ENCODE results near the gene EGFR.

EGFR gene

DNA sequence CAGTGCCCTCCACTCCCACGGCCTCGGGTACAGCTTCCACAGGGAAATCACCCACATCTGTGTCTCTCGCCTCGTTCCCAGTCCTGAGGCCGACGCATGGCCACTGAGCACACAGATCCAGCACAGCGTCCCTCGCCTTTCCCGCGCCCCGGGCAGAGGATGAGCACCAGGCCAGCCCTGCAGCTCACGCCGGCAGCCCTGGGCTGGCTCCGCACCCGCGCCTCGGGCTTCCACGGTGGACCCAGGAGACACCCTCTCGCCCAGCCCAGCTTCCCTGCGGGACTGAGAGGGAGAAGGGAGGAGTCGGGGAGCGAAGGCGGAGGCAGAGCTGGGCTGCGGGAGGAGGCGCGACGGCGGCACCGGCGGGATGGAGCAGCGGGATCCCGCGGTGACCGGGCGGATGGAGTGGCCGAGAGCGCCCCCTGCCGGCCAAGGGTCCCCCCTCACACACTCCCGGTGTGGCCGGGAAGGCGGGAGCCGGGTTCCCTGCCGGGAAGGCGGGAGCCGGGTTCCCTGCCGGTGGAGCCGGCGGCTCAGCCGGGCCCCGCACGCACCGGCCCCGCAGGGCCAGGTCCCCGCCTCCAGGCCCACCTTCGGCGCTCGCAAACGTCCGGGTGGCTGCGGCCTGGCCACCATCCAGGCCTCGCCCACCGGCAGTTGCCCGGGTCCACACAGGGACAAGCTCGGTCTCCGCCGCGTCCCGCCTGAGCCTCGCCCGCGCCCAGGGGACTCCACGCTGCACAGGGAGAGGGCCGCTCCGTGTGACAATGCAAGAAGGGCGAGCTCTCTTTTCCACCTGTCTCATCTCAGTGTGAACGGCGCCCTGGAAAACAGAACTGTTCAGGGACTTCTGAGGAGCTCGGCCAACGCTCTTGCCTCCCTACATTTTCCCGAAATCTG is 236.0 kb downstream of the EGFR start:
- TF ChIP-seq CTCF (IDR thresholded peaks at IDR 0.05; ENCODE audit: low read depth, low read length, poor library complexity, severe bottlenecking) (peak; percentile 84), EZH2phosphoT487 (IDR thresholded peaks at IDR 0.05; ENCODE audit: borderline replicate concordance, low read length) (peak; percentile 79; the same call in 1 of the 2 replicates)
- Histone ChIP-seq H3K4me3 (ENCODE audit: low read length) (peak overlapping the region; percentile 61), H3F3A (ENCODE audit: control insufficient read depth, insufficient read depth) (no peaks in the 10 kb centered on the region), H4K20me1 (ENCODE audit: control insufficient read depth, insufficient read depth, low read depth, low read length) (no peaks in the 10 kb centered on the region), H3K9me3 (ENCODE audit: control insufficient read depth, insufficient read depth, low read length) (no peaks in the 10 kb centered on the region), H3K4me1 (ENCODE audit: control insufficient read depth, low read length) (peaks cover 10% of the 10 kb centered on the region), H3K27me3 (ENCODE audit: control insufficient read depth, low read length) (peaks cover 33% of the 10 kb centered on the region), H3K27ac (ENCODE audit: low read depth, low read length) (no peak overlapping the region), H3K9me2 (replicated peaks; ENCODE audit: control insufficient read depth, low read length) (no peaks in the 10 kb centered on the region), H3K4me2 (ENCODE audit: low read length) (peak overlapping the region; percentile 75), H3K36me3 (ENCODE audit: control insufficient read depth, low read length) (no peaks in the 10 kb centered on the region), H3K79me2 (ENCODE audit: control insufficient read depth, low read length) (no peaks in the 10 kb centered on the region)

- Histone ChIP-seq H3K27ac (ENCODE audit: low read depth, low read length) (no peak overlapping the region), H3K4me3 (ENCODE audit: low read length) (peak overlapping the region; percentile 61), H3K4me1 (ENCODE audit: control insufficient read depth, low read length) (peaks cover 10% of the 10 kb centered on the region), H4K20me1 (ENCODE audit: control insufficient read depth, insufficient read depth, low read depth, low read length) (no peaks in the 10 kb centered on the region), H3F3A (ENCODE audit: control insufficient read depth, insufficient read depth) (no peaks in the 10 kb centered on the region), H3K27me3 (ENCODE audit: control insufficient read depth, low read length) (peaks cover 33% of the 10 kb centered on the region), H3K4me2 (ENCODE audit: low read length) (peak overlapping the region; percentile 75), H3K36me3 (ENCODE audit: control insufficient read depth, low read length) (no peaks in the 10 kb centered on the region), H3K9me3 (ENCODE audit: control insufficient read depth, insufficient read depth, low read length) (no peaks in the 10 kb centered on the region), H3K9me2 (replicated peaks; ENCODE audit: control insufficient read depth, low read length) (no peaks in the 10 kb centered on the region), H3K79me2 (ENCODE audit: control insufficient read depth, low read length) (no peaks in the 10 kb centered on the region)
- TF ChIP-seq EZH2phosphoT487 (IDR thresholded peaks at IDR 0.05; ENCODE audit: borderline replicate concordance, low read length) (no peak), CTCF (IDR thresholded peaks at IDR 0.05; ENCODE audit: low read depth, low read length, poor library complexity, severe bottlenecking) (peak; percentile 81)
Observed at GRCh38 chr7:55255496-55256445, 237.0 kb downstream of the EGFR start.

DNA sequence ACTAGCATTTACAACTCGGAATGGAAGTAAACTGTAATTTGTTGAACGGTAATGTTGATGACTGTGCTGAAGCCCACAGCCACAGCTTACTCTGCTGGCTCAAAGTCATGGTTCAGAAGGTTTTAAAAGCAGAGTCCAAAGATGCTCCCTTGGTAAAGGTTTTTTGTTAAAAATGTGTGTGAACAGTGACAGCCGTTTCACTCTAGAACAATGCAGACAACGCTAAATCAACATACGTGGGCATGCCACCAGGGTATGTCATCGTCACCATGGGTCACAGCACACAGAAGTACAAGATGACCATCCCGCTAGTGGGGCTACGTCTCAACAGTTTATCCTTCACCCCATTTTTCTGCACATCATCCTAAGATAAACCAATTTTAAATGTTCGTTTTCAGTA is 239.8 kb downstream of the EGFR start:
- Histone ChIP-seq H4K20me1 (ENCODE audit: control insufficient read depth, insufficient read depth, low read depth, low read length) (no peaks in the 10 kb centered on the region), H3K4me3 (ENCODE audit: low read length) (no peak overlapping the region), H3K79me2 (ENCODE audit: control insufficient read depth, low read length) (no peaks in the 10 kb centered on the region), H3K27me3 (ENCODE audit: control insufficient read depth, low read length) (peaks cover 24% of the 10 kb centered on the region), H3K4me2 (ENCODE audit: low read length) (no peak overlapping the region), H3F3A (ENCODE audit: control insufficient read depth, insufficient read depth) (no peaks in the 10 kb centered on the region), H3K27ac (ENCODE audit: low read depth, low read length) (no peak overlapping the region), H3K4me1 (ENCODE audit: control insufficient read depth, low read length) (peaks cover 10% of the 10 kb centered on the region), H3K9me3 (ENCODE audit: control insufficient read depth, insufficient read depth, low read length) (no peaks in the 10 kb centered on the region), H3K36me3 (ENCODE audit: control insufficient read depth, low read length) (no peaks in the 10 kb centered on the region), H3K9me2 (replicated peaks; ENCODE audit: control insufficient read depth, low read length) (no peaks in the 10 kb centered on the region)
- TF ChIP-seq EZH2phosphoT487 (IDR thresholded peaks at IDR 0.05; ENCODE audit: borderline replicate concordance, low read length) (no peak), CTCF (IDR thresholded peaks at IDR 0.05; ENCODE audit: low read depth, low read length, poor library complexity, severe bottlenecking) (no peak)
